Caco-2 (cell line): ENCODE data around the gene HDGFL2. TPM values are rescaled to one million over a fixed set of nuclear protein-coding genes. Genes with fewer than 3 reads are reported as not detected.
A peak's percentile ranks its signal among the peaks of the same experiment; 100 is the strongest.

Experiments
- BruUV-seq: library from RNA; stranded (reverse); fragments of 400-500 nt; replicated peaks from 2 replicates; lab custom pipeline; 2021; lab: Mats Ljungman, UMichigan
- CTCF ChIA-PET: fragments of 300-600 bp; sonication (Branson Sonifier 250); formaldehyde crosslinking; loops from one replicate; lab custom pipeline; 2022; ENCODE audit warnings: antibody characterized with exemption; lab: Charles Lee
- POLR2A ChIA-PET: fragments of 300-600 bp; sonication (Branson Sonifier 250); formaldehyde crosslinking; loops from one replicate; lab custom pipeline; 2022; ENCODE audit warnings: antibody characterized with exemption; lab: Charles Lee
- DNase-seq, 2 experiments: peaks; one replicate each; pipeline versions ENCODE4 v3.0.0 to v3.0.0-alpha.2; 2020 to 2022
- H3K27me3 ChIP-seq: replicated peaks from 2 replicates; pipeline ENCODE4 v1.6.0; 2011; ENCODE audit warnings: low read length; ENCODE audit not compliant: control insufficient read depth, insufficient read depth
- H3K36me3 ChIP-seq: 2 replicates; pipeline ENCODE4 v1.5.1; 2011; ENCODE audit warnings: low read length; ENCODE audit not compliant: control insufficient read depth, insufficient read depth
- H3K4me1 ChIP-seq: fragments of 250-450 bp; sonication (Bioruptor Pico); 2 replicates; pipeline ENCODE4 v1.5.1; 2020; ENCODE audit warnings: mild to moderate bottlenecking
- H3K4me3 ChIP-seq: 2 replicates; pipeline ENCODE4 v1.5.1; 2011; ENCODE audit warnings: low read depth, mild to moderate bottlenecking, control low read depth, low read length
- H3K9me3 ChIP-seq: fragments of 250-450 bp; sonication (Bioruptor Pico); 2 replicates; pipeline ENCODE4 v1.5.1; 2020; ENCODE audit warnings: mild to moderate bottlenecking, moderate library complexity
- H3K27ac Mint-ChIP-seq: one replicate; pipeline ENCODE4 v1.8.0; 2022; ENCODE audit warnings: mixed read lengths; ENCODE audit not compliant: unreplicated experiment
- H3K27me3 Mint-ChIP-seq: one replicate; pipeline ENCODE4 v1.8.0; 2022; ENCODE audit warnings: mixed read lengths; ENCODE audit not compliant: insufficient read depth, unreplicated experiment
- H3K36me3 Mint-ChIP-seq: one replicate; pipeline ENCODE4 v1.8.0; 2022; ENCODE audit warnings: mild to moderate bottlenecking, mixed read lengths; ENCODE audit not compliant: insufficient read depth, unreplicated experiment
- H3K4me1 Mint-ChIP-seq: one replicate; pipeline ENCODE4 v1.8.0; 2022; ENCODE audit warnings: low read depth, mixed read lengths; ENCODE audit not compliant: unreplicated experiment
- H3K4me3 Mint-ChIP-seq: one replicate; pipeline ENCODE4 v1.8.0; 2022; ENCODE audit warnings: mild to moderate bottlenecking, moderate library complexity, mixed read lengths; ENCODE audit not compliant: unreplicated experiment
- H3K9me3 Mint-ChIP-seq: one replicate; pipeline ENCODE4 v1.8.0; 2022; ENCODE audit warnings: mixed read lengths; ENCODE audit not compliant: unreplicated experiment
- CTCF ChIP-seq, 2 experiments: fragments of 200-600 bp in 1 of 2; IDR thresholded peaks; 1 replicate in 1 of 2; 2 replicates in 1 of 2; pipeline versions ENCODE4 v1.5.1 to v1.8.0; 2011 to 2022; ENCODE audit warnings: antibody characterized with exemption in 1 of 2, control low read depth in 1 of 2, inconsistent platforms in 1 of 2, low read depth in 1 of 2, low read length in 1 of 2, mild to moderate bottlenecking in 1 of 2, moderate library complexity in 1 of 2; ENCODE audit not compliant: insufficient read depth in 1 of 2, severe bottlenecking in 1 of 2, unreplicated experiment in 1 of 2
- intact Hi-C: fragments of 100-400 bp; cut with micrococcal nuclease; formaldehyde crosslinking; loops from one replicate; pipeline ENCODE4 v1.10.0; 2022; ENCODE audit not compliant: unreplicated experiment
- total RNA-seq: library from RNA; stranded (reverse); gene quantifications from 2 replicates; pipeline ENCODE4 v1.2.3, GENCODE V29; 2022

Gene HDGFL2
- total RNA-seq, 1 experiment from 2014 or later: 70.8 TPM

DNA sequence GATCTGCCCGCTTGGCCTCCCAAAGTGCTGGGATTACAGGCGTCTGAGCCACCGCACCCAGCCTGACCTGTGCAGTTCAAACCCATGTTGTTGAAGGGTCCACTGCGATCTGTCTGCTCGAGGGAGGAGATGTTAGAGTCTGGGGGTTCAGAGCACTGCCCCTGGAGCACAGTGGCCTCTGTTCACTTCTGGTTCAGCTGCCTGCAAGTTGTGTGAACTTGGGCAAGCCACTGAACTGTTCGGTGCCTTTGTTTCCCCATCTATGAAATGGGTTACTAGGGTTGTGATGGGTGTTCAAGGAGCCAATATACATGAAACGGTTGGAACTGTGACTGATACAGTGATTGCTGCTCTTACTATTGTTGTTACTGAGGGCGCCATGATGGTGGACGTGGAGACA, 61.2 kb downstream of the HDGFL2 start:
- Mint-ChIP-seq H3K36me3 (no peaks in the 10 kb centered on the region), H3K9me3 (no peaks in the 10 kb centered on the region), H3K4me1 (no peaks in the 10 kb centered on the region), H3K27ac (no peak overlapping the region), H3K27me3 (no peaks in the 10 kb centered on the region), H3K4me3 (peak overlapping the region; percentile 17)
- Histone ChIP-seq H3K27me3 (no peaks in the 10 kb centered on the region), H3K9me3 (no peaks in the 10 kb centered on the region), H3K4me3 (no peak overlapping the region), H3K36me3 (no peaks in the 10 kb centered on the region), H3K4me1 (peaks cover 4% of the 10 kb centered on the region; the same call in 1 of the 2 replicates)
- no TSS peak for BruUV-seq
- no peak for TF ChIP-seq CTCF (IDR thresholded peaks at IDR 0.05; ENCODE audit: insufficient read depth in 1 of 2, low read depth in 1 of 2, low read length in 1 of 2, severe bottlenecking in 1 of 2, unreplicated experiment in 1 of 2)
- intact Hi-C loops: no loop called here
- DNase-seq: no peak
- POLR2A ChIA-PET: no interaction called here
- CTCF ChIA-PET: no interaction called here

- H3K4me3 ChIP-seq: no peak overlapping the region
- CTCF ChIA-PET: interaction anchor here (1.9 kb wide), 1 partner anchor 62 kb away, joined by 6 read pairs; the partner anchor contains the start of gene HDGFL2
- H3K27ac Mint-ChIP-seq: no peak overlapping the region
- no peak for DNase-seq
- H3K4me3 Mint-ChIP-seq: peak overlapping the region; percentile 17
- H3K9me3 Mint-ChIP-seq: no peaks in the 10 kb centered on the region
- H3K9me3 ChIP-seq: no peaks in the 10 kb centered on the region
- peaks cover 4% of the 10 kb centered on the region; the same call in 1 of the 2 replicates for H3K4me1 ChIP-seq
- no TSS peak for BruUV-seq
- intact Hi-C loops: no loop called here
- no peaks in the 10 kb centered on the region for H3K27me3 Mint-ChIP-seq
- no peak for TF ChIP-seq CTCF (IDR thresholded peaks at IDR 0.05; ENCODE audit: insufficient read depth in 1 of 2, low read depth in 1 of 2, low read length in 1 of 2, severe bottlenecking in 1 of 2, unreplicated experiment in 1 of 2)
- POLR2A ChIA-PET: no interaction called here
- H3K36me3 Mint-ChIP-seq: no peaks in the 10 kb centered on the region
- no peaks in the 10 kb centered on the region for H3K27me3 ChIP-seq
- H3K36me3 ChIP-seq: no peaks in the 10 kb centered on the region
- H3K4me1 Mint-ChIP-seq: no peaks in the 10 kb centered on the region
Measured at GRCh38 chr19:4533835-4534424, 61.8 kb downstream of the HDGFL2 start.

GRCh38 chr19:4534836-4535658, 63.0 kb downstream of the HDGFL2 start, which contains the start of gene PLIN5:
TSS of gene PLIN5 (minus strand) at chr19:4535224. CDS start at chr19:4534074, 1,150 bp downstream.
- DNase-seq: peak; percentile 84 to 85
- Mint-ChIP-seq H3K27me3 (no peaks in the 10 kb centered on the region), H3K27ac (no peak within 1 kb of the TSS), H3K4me3 (peak within 1 kb of the TSS; percentile 56), H3K4me1 (no peaks in the 10 kb centered on the region), H3K36me3 (no peaks in the 10 kb centered on the region), H3K9me3 (no peaks in the 10 kb centered on the region)
- H3K27me3 ChIP-seq: no peaks in the 10 kb centered on the region
- ChIA-PET POLR2A (interaction anchor here (0.6 to 0.7 kb wide), 3 partner anchors 106 to 256 kb away, joined by 3 to 6 read pairs (median 5); partner anchors contain the start of gene FEM1A), CTCF (interaction anchor here (0.6 to 1.9 kb wide), 7 partner anchors 10 to 256 kb away, joined by 3 to 9 read pairs (median 4); partner anchors contain the start of genes FEM1A and HDGFL2)
- intact Hi-C loops: no loop called here
- H3K9me3 ChIP-seq: no peaks in the 10 kb centered on the region
- H3K4me1 ChIP-seq: peaks cover 6% of the 10 kb centered on the region
- BruUV-seq: TSS peak; percentile 38
- H3K4me3 ChIP-seq: peak within 1 kb of the TSS; percentile 18
- TF ChIP-seq CTCF (IDR thresholded peaks at IDR 0.05; ENCODE audit: insufficient read depth in 1 of 2, low read depth in 1 of 2, low read length in 1 of 2, severe bottlenecking in 1 of 2, unreplicated experiment in 1 of 2): no peak
- no peaks in the 10 kb centered on the region for H3K36me3 ChIP-seq
